Astrocyte of the cerebellum (primary cell): ENCODE results near the gene NHS.

ENCODE experiments used
- DNase-seq: peaks from one replicate; pipeline ENCODE4 v3.0.0-alpha.2; 2011; ENCODE audit warnings: low read depth
- H3K4me3 ChIP-seq: 2 replicates; pipeline ENCODE4 v1.5.1; 2011; ENCODE audit warnings: mild to moderate bottlenecking, low read depth, low read length, moderate library complexity
- in situ Hi-C: cut with HindIII; loops from 2 replicates; pipeline ENCODE4 v1.10.0; 2017; ENCODE audit warnings: low sequenced_read_pairs
- TF ChIP-seq, protein P1 (sequence below): IDR thresholded peaks from 2 replicates; pipeline ENCODE4 v1.5.1; 2012; ENCODE audit warnings: low read length, low read depth, moderate library complexity, mild to moderate bottlenecking; ENCODE audit errors: missing control alignments

NHS gene

DNA sequence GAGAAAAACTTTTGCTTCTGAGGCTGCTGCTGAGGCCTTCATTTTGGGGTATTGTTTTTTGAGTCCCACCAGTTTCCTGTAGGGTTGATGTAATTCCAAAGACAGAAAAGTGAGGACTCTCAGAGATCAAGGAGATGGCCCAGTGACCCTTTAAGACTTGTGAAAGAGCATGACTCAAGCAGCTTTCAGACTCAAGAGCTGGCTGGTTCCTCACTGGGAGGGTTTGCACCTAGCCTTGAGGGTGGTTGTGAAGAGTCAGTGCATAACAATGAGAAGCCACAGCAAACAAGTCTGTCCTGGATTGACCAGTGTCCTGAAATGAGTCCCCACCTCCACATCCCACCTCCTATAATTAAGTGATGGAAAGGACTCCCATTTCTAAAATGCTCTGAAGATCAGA is 89.2 kb downstream of the NHS start:
- in situ Hi-C loops = no loop called here
- TF ChIP-seq, protein P1, sequence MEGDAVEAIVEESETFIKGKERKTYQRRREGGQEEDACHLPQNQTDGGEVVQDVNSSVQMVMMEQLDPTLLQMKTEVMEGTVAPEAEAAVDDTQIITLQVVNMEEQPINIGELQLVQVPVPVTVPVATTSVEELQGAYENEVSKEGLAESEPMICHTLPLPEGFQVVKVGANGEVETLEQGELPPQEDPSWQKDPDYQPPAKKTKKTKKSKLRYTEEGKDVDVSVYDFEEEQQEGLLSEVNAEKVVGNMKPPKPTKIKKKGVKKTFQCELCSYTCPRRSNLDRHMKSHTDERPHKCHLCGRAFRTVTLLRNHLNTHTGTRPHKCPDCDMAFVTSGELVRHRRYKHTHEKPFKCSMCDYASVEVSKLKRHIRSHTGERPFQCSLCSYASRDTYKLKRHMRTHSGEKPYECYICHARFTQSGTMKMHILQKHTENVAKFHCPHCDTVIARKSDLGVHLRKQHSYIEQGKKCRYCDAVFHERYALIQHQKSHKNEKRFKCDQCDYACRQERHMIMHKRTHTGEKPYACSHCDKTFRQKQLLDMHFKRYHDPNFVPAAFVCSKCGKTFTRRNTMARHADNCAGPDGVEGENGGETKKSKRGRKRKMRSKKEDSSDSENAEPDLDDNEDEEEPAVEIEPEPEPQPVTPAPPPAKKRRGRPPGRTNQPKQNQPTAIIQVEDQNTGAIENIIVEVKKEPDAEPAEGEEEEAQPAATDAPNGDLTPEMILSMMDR = no peak
- no peak overlapping the region for H3K4me3 ChIP-seq
- DNase-seq = no peak

DNA sequence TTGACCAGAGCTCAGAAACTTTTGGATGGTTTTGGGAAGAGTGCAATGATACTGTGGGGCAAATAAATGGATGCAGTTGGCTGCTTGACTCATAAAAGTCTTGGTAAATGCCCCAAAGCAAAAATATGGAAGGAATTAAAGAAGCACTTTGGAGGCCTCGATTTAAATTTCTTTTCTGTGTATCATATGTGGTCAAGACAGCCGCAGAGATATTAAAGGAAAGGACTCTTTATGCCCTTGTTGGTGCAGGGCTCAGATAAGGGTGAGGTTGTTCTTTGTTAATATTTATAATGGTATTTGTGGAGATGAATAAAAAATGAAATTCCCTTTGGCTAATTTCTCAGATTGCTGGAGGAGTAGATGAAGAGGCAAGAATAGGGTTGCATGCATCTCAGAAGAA is 90.2 kb downstream of the NHS start:
- in situ Hi-C loops = no loop called here
- no peak for DNase-seq

DNA sequence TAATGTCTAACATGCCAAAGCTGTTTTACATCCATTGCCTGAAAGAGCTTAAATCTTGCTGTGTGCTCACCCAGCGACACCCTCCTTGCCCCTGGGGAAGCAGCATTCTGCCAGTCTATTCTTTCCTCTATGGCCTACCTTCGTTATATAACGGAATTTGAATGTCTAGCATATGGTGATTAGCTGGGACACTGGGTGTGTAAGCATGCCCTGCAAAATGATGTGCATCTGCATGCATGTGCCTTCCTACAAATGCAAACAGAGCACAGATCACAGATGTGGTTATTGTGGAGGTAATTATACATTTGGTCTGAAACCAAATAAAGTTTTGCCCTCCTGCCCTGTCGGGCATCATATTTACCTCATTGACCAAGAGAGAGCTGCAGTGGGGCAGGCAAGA is 90.8 kb downstream of the NHS start:
- in situ Hi-C loops = no loop called here
- H3K4me3 ChIP-seq = no peak overlapping the region
- TF ChIP-seq, protein P1 = no peak

More for the DNA sequence above, 90.2 kb downstream of the NHS start:
- TF ChIP-seq, protein P1 = no peak
- H3K4me3 ChIP-seq = no peak overlapping the region

DNA sequence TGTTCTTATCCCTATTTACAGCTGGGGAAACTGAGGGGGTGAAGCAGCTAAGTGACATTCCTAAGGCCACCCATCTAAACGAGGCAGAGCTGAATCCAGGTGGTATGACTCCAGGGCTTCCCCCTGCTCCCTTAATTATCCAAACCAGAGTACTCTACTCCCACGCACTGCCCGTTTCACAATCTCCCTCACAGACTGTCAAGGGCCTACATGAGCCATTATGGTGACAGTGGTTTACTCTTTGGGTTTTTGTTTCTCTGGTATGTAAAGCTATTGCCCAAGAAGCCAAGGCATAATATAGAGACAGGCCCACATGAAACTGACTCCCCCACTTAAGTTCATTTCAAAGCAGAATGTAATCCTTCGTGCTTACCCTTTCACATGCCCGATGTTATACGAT is 95.1 kb downstream of the NHS start:
- TF ChIP-seq, protein P1 = no peak
- no peak overlapping the region for H3K4me3 ChIP-seq
- in situ Hi-C loops = no loop called here
- DNase-seq = no peak

More for the DNA sequence above, 90.8 kb downstream of the NHS start:
- DNase-seq = no peak

DNA sequence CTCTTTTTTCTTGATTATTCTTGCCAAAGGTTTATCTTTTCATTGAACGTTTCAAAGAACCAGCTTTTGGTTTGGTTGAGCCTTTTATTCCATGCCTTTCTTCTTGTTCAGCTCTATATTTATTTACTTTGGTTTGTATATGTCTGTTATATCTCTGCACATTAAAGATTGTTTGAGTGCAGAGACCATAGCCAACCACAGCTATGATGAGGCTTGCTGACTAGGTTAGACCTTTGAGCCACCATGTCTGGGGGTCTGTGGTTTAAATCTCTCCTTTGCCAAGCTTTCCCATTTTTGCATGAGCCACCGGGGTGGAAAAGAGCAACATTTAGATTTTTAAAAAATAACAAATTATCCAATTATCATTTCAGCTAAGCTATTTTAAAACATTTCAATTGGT is 96.1 kb downstream of the NHS start:
- in situ Hi-C loops = no loop called here
- no peak overlapping the region for H3K4me3 ChIP-seq
- no peak for DNase-seq
- TF ChIP-seq, protein P1 = no peak

DNA sequence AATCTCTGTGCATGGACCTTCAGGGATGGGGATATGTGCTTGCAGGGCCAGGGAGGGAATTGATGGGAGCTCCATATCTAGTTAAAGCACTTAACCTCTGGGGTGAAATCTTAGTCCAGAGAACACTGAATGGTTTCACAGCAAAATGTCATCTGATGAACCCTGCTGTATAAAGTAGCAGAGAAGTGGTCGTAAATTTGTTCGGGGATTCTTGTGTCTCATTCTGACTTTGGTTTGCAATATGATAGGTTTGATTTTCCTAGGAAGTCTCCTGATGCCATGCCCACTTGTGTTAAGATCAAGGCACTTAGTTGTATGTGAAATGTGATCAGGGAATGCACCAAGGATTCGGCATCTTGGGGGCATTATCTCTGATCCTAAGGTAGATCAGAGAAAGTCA is 96.9 kb downstream of the NHS start:
- TF ChIP-seq, protein P1 = no peak
- in situ Hi-C loops = no loop called here
- H3K4me3 ChIP-seq = no peak overlapping the region
- no peak for DNase-seq

DNA sequence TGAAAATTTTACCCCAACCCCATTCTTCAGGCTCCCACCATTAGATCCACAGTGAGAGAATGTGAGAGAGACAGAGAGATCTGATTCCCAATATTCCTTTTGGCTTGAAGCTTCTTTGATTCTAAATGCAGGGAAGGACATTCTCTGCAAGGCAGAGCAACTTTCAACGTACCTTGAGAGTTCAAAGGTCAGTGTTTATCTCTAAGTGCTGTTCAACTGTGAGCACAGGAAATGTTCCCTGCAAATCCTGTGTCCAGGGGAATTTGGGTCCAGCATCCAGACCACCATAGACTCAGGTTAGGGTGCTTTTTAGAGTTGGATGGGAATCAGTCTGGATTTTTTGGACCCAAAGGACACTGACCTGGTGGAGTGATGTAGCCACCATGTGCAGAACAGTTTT is 97.4 kb downstream of the NHS start:
- TF ChIP-seq, protein P1 = no peak
- no peak for DNase-seq
- no peak overlapping the region for H3K4me3 ChIP-seq
- in situ Hi-C loops = no loop called here
